ENCODE measurements around the gene FGF8.

The FGF8 gene

DNA sequence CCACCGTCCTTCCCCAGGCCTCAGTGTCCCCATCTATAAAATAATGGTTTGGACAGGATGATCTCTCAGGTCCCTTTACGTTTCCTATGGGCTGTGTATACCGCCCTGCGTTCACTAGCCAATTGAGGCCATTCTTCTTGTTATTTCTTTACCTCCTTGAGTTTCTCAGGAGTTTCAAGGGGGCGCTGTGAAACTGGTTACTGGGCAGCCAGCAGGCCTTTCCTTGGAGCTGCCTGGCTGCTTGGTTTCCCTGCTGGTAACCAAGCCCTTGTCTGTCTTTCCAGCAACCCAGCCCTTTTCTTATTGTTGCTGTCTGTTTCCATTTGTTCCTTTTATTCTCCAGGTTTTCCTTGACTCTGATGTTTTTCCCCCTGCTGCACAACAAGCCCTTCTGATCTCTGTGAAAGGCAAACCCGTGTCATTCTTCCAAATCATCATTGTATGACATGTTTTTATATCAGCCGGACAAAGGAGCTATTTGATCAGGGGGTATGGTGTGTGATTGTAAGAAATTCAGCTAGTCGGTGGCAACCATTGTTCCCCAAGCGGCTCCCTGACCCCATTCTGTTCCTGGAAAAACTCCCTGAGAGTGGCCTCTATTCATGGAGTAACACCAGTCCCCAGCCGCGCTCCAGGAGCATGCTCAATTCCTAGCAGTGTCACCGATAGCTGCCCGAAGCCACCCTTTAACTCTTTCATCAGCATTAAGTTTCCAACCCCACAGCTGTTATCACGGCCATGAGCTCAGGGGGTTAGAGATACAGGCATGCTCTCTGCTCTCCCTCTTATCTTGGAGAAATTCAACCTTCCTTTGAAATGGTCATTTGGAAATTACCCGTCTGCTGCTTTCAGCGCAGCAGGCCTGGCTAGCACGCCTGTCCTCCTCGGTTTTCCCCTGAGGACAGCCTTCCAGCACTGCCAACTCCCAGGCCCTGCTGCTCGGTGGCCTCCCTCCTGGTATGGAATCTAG lies 26.6 kb downstream of the FGF8 start:
- H3K9ac ChIP-seq (ENCODE audit: low read length) = no peak overlapping the region

DNA sequence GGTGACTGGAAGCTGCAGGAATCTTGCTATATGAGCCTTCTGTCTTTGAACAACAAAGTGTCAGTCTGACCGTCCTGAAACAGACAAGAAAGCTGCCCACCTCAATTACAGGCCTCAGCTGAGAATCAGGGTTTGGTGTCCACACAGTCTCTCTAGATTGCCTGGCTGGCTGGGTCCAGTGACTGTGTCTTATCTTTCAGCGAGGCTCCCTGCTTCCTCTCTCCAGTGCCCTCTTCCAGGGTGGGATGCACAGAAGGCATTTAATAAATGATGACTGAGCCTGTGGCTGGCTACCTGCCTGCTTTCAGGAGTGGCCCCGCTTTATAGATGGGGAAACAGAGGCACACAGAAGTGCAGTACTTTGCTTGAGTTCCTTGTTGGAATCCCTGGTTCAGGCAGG lies 27.4 kb downstream of the FGF8 start:
- no peak overlapping the region for H3K9ac ChIP-seq (ENCODE audit: low read length)

More for the DNA sequence above, 26.6 kb downstream of the FGF8 start:
- no peaks in the 10 kb centered on the region for H3F3A ChIP-seq (ENCODE audit: insufficient read depth, low read length)
- no peak overlapping the region for H2AFZ ChIP-seq (ENCODE audit: low read length)
- H3K4me2 ChIP-seq (ENCODE audit: low read length) = no peak overlapping the region
- TF ChIP-seq, protein P1, sequence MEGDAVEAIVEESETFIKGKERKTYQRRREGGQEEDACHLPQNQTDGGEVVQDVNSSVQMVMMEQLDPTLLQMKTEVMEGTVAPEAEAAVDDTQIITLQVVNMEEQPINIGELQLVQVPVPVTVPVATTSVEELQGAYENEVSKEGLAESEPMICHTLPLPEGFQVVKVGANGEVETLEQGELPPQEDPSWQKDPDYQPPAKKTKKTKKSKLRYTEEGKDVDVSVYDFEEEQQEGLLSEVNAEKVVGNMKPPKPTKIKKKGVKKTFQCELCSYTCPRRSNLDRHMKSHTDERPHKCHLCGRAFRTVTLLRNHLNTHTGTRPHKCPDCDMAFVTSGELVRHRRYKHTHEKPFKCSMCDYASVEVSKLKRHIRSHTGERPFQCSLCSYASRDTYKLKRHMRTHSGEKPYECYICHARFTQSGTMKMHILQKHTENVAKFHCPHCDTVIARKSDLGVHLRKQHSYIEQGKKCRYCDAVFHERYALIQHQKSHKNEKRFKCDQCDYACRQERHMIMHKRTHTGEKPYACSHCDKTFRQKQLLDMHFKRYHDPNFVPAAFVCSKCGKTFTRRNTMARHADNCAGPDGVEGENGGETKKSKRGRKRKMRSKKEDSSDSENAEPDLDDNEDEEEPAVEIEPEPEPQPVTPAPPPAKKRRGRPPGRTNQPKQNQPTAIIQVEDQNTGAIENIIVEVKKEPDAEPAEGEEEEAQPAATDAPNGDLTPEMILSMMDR (IDR thresholded peaks at IDR 0.05; ENCODE audit: low read length) = no peak
- TF ChIP-seq EZH2 (IDR thresholded peaks at IDR 0.05; ENCODE audit: borderline replicate concordance, low read length) = no peak
- H3K36me3 ChIP-seq (ENCODE audit: insufficient read depth, low read length) = no peaks in the 10 kb centered on the region
- no peak overlapping the region for H3K27ac ChIP-seq (ENCODE audit: low read depth, low read length, poor library complexity, severe bottlenecking)
- H3K27me3 ChIP-seq (ENCODE audit: insufficient read depth, low read length) = no peaks in the 10 kb centered on the region; the same call in 1 of the 2 replicates
- H3K4me3 ChIP-seq (ENCODE audit: low read depth, low read length, poor library complexity, severe bottlenecking) = no peak overlapping the region
- no peaks in the 10 kb centered on the region for H3K9me2 ChIP-seq (ENCODE audit: low read depth, low read length)
- H3K79me2 ChIP-seq (ENCODE audit: insufficient read depth, low read length) = no peaks in the 10 kb centered on the region
- no peaks in the 10 kb centered on the region for H3K9me3 ChIP-seq (ENCODE audit: low read length)
- H3K4me1 ChIP-seq (ENCODE audit: insufficient read depth, low read length, severe bottlenecking) = no peaks in the 10 kb centered on the region
- H4K20me1 ChIP-seq (ENCODE audit: insufficient read depth, low read length) = no peaks in the 10 kb centered on the region

GRCh38 chr10:101745074-101745696 lies 30.7 kb downstream of the FGF8 start:
- H3K9me3 ChIP-seq (ENCODE audit: low read length) = no peaks in the 10 kb centered on the region
- H2AFZ ChIP-seq (ENCODE audit: low read length) = no peak overlapping the region
- H3K4me3 ChIP-seq (ENCODE audit: low read depth, low read length, poor library complexity, severe bottlenecking) = no peak overlapping the region
- H4K20me1 ChIP-seq (ENCODE audit: insufficient read depth, low read length) = no peaks in the 10 kb centered on the region
- H3K36me3 ChIP-seq (ENCODE audit: insufficient read depth, low read length) = no peaks in the 10 kb centered on the region
- no peaks in the 10 kb centered on the region for H3K4me1 ChIP-seq (ENCODE audit: insufficient read depth, low read length, severe bottlenecking)
- no peak overlapping the region for H3K27ac ChIP-seq (ENCODE audit: low read depth, low read length, poor library complexity, severe bottlenecking)
- H3K27me3 ChIP-seq (ENCODE audit: insufficient read depth, low read length) = no peaks in the 10 kb centered on the region; the same call in 1 of the 2 replicates
- no peaks in the 10 kb centered on the region for H3F3A ChIP-seq (ENCODE audit: insufficient read depth, low read length)
- no peak overlapping the region for H3K4me2 ChIP-seq (ENCODE audit: low read length)
- H3K9ac ChIP-seq (ENCODE audit: low read length) = no peak overlapping the region
- no peaks in the 10 kb centered on the region for H3K79me2 ChIP-seq (ENCODE audit: insufficient read depth, low read length)
- no peaks in the 10 kb centered on the region for H3K9me2 ChIP-seq (ENCODE audit: low read depth, low read length)
- no peak for TF ChIP-seq EZH2 (IDR thresholded peaks at IDR 0.05; ENCODE audit: borderline replicate concordance, low read length)
- TF ChIP-seq, protein P1 (IDR thresholded peaks at IDR 0.05; ENCODE audit: low read length) = no peak

More for the DNA sequence above, 27.4 kb downstream of the FGF8 start:
- no peaks in the 10 kb centered on the region for H3K79me2 ChIP-seq (ENCODE audit: insufficient read depth, low read length)
- no peak overlapping the region for H3K27ac ChIP-seq (ENCODE audit: low read depth, low read length, poor library complexity, severe bottlenecking)
- no peaks in the 10 kb centered on the region for H3K36me3 ChIP-seq (ENCODE audit: insufficient read depth, low read length)
- H3K27me3 ChIP-seq (ENCODE audit: insufficient read depth, low read length) = no peaks in the 10 kb centered on the region; the same call in 1 of the 2 replicates
- no peak overlapping the region for H3K4me3 ChIP-seq (ENCODE audit: low read depth, low read length, poor library complexity, severe bottlenecking)
- H3K9me3 ChIP-seq (ENCODE audit: low read length) = no peaks in the 10 kb centered on the region
- H3K4me1 ChIP-seq (ENCODE audit: insufficient read depth, low read length, severe bottlenecking) = no peaks in the 10 kb centered on the region
- no peaks in the 10 kb centered on the region for H3K9me2 ChIP-seq (ENCODE audit: low read depth, low read length)
- H3K4me2 ChIP-seq (ENCODE audit: low read length) = no peak overlapping the region
- no peak for TF ChIP-seq EZH2 (IDR thresholded peaks at IDR 0.05; ENCODE audit: borderline replicate concordance, low read length)
- TF ChIP-seq, protein P1 (IDR thresholded peaks at IDR 0.05; ENCODE audit: low read length) = no peak
- H4K20me1 ChIP-seq (ENCODE audit: insufficient read depth, low read length) = no peaks in the 10 kb centered on the region
- no peaks in the 10 kb centered on the region for H3F3A ChIP-seq (ENCODE audit: insufficient read depth, low read length)
- H2AFZ ChIP-seq (ENCODE audit: low read length) = no peak overlapping the region
